Astrocyte of the cerebellum (primary cell): Measurements from ENCODE around the gene SZT2.
"Not testable (repeated sequence)": the region's sequence is repeated elsewhere in the genome, so short reads cannot be mapped to it uniquely, and the experiment has no call there.

Experiments
- DNase-seq: peaks from one replicate; pipeline ENCODE4 v3.0.0-alpha.2; 2011; ENCODE audit warnings: low read depth
- H3K4me3 ChIP-seq: 2 replicates; pipeline ENCODE4 v1.5.1; 2011; ENCODE audit warnings: mild to moderate bottlenecking, low read depth, low read length, moderate library complexity
- in situ Hi-C: cut with HindIII; loops from 2 replicates; pipeline ENCODE4 v1.10.0; 2017; ENCODE audit warnings: low sequenced_read_pairs
- TF ChIP-seq, protein P1 (sequence below): IDR thresholded peaks from 2 replicates; pipeline ENCODE4 v1.5.1; 2012; ENCODE audit warnings: low read length, low read depth, moderate library complexity, mild to moderate bottlenecking; ENCODE audit errors: missing control alignments

The SZT2 gene

DNA sequence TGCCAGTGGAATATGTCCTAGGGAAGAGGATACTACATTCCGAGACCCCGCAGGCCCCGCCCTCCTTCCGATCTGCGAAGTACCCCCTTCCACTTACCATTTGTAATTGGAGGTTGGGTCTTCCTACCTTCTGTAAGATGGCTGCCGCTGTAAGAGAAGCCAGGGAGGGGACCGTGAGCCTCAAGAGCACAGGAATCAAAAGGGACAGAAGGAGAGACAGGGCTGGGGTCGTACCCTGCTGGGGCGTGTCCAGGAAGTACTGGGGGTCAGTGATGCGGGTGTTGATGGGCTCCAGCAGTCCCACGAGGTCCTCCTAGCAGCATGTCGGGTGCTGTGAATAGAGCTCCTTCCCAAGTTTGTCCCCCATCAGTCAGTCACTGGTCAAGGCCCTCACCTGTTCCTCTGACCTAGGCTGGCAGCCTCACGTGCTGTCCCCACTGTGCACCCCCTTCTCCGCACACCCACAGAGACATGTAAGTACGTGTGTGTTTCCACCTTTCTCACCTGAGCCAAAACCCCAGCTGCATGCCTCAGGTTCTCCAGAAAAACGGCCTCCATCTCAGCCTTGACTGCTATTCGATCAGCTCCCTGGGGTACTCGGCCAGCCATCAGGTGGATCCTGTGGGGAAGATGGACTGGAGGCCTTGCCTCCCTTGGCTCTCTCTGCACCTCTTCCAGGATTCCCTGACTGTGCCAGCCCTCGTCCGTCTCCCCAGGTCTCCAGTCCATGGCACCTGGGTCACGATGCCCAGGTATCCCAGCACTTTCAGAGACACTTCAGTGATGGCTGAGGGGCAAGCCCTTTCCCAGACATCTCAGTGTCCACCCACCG, 62.2 kb downstream of the SZT2 start:
- in situ Hi-C loops = no loop called here
- no peak overlapping the region for H3K4me3 ChIP-seq
- TF ChIP-seq, protein P1, sequence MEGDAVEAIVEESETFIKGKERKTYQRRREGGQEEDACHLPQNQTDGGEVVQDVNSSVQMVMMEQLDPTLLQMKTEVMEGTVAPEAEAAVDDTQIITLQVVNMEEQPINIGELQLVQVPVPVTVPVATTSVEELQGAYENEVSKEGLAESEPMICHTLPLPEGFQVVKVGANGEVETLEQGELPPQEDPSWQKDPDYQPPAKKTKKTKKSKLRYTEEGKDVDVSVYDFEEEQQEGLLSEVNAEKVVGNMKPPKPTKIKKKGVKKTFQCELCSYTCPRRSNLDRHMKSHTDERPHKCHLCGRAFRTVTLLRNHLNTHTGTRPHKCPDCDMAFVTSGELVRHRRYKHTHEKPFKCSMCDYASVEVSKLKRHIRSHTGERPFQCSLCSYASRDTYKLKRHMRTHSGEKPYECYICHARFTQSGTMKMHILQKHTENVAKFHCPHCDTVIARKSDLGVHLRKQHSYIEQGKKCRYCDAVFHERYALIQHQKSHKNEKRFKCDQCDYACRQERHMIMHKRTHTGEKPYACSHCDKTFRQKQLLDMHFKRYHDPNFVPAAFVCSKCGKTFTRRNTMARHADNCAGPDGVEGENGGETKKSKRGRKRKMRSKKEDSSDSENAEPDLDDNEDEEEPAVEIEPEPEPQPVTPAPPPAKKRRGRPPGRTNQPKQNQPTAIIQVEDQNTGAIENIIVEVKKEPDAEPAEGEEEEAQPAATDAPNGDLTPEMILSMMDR = no peak
- no peak for DNase-seq

DNA sequence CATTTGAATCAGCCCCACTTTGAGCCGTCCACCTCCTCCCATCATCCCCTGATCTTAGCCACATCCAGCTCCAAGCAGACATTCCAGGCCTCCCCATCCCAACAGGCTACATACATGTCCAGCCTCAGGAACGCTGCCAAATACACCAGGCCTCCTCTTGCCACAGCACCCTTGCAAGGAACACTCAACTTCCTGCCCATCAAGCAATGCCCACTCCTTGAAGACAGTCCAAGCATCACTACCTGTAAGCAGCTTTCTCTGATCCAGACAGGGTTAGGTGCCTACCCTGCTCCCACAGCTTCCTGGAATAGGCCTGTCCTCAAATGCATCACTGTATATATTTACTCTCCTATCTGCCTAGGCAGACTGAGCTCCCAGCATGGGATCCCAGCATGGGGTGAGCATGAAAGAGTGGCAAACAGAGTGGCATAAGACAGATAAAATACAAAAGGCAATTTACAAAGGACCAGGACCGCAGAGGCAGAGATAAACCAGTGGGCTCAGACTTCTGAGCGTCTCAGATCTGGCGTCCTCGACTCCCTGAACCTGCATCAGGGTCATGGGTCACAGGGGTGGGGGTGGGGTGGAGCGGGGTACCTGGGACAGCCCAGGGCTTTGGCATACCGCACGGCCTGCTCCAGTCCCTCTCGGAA, 63.2 kb downstream of the SZT2 start:
- no peak for DNase-seq
- TF ChIP-seq, protein P1 = no peak
- H3K4me3 ChIP-seq = peak overlapping the region; percentile 39
- in situ Hi-C loops = no loop called here

DNA sequence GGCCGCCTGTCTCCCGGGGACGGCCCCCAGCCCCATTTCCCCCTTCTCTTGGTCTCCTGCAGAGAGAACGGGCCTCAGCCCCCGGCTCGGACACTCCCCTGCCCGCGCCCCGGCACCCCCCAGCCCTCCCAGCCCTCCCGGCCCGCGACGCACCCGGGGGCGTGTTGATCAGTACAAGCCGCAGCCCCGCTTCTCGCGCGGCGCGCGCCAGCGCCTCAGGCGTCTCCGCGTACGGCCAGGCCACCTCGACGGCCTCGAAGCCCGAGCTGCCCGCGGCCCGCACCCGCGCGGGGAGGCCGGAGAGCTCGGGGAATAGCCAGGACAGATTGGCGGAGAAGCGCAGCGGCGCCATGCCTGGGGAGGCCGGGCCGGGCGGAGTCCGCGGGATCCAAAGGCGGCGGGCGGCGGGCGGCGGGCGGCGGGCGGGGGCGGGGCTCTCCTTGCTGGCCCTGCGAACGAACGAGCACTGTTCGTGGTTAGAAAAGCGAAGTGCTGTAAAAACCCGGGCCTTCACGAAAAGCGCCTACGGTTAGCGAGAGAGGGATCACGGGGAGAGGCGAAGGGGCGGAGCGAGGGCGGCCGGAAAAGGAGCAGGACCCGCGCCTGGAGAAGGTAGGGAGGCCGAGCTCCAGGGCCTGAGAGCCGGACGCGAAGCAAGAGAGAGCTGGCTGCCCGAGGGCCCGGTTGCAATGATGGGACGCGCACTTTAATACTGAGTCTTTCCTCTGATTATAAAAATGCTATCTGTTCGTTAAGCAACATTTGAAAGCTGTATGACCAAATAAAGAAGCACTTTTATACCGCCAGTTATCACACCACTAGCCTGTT, 64.0 kb downstream of the SZT2 start, which contains the start of gene HYI:
TSS of gene HYI (minus strand) at position 490 of the 828 bp plus-strand sequence. CDS start at position 352, 138 bp downstream.
- peak within 1 kb of the TSS; percentile 39 for H3K4me3 ChIP-seq
- DNase-seq = peak; percentile 68
- TF ChIP-seq, protein P1 = no peak
- in situ Hi-C loops = no loop called here

DNA sequence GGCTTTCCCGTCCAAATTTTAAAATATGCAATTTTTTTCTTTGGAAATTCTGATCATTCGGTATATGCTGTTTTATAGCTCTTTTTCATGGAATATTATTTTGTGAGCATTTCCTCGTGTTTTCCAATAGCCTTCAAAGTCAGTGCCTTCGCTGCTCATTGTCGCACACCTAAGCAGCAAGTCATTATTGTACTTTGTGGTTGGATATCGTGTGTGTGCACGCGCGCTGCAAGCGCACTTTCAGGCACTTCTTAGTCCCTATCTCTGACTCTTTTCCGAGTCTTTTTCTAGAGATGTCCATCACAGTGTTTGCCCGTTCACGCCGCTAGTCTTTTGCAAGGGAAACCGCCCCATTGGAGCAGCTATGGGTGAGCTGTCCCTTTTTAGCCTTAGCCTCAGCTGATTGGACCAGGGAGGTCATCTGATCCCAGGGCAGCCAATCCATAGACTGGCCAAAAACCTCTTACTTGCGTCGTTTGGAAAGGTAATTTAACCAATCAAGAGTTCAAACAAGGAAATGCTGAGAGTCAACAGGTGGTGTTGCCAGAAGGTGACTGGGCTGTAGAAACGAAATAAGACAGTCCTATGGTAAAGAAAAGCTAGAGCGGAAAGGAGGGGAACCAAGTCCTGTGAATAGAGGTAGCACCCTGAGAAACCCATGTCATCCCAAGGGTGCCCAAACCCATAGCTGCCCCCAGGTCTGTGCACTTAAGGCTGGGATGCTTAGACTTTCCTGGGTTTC, 64.7 kb downstream of the SZT2 start:
- H3K4me3 ChIP-seq = peak overlapping the region; percentile 39
- TF ChIP-seq, protein P1 = no peak
- in situ Hi-C loops = no loop called here
- DNase-seq = peak; percentile 44

DNA sequence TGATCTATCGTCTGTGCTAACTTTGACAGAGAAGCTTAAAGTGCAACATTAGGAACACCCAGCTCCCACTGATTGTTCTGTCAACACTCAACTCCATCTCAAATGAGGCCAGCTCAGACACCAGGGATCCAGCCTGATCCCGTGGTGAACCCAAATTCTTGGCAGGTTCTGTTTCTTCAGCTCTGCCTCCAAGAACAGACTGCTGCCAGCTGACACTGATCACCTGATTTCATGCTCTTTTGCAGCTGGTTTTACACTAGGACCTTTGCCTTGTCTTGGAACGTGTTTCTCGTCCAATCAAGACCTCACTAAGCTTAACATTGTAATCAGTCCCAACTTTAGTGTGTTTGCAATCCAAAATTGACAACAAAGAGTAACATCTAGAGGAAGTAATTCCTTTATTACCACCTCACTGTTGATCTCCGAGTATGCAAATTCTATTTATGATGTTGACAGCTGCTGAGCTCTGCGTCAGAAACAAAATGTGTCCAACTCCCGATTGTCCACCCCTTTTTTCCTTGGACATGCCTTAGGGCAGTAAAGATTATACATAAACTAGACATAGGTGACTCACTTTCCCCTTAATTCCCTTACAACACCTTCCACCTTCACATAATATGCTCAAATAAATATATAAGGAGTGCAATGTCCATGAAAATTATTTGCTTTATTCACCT, 65.7 kb downstream of the SZT2 start:
- in situ Hi-C loops = no loop called here
- DNase-seq = no peak
- TF ChIP-seq, protein P1 = no peak
- H3K4me3 ChIP-seq = no peak overlapping the region

DNA sequence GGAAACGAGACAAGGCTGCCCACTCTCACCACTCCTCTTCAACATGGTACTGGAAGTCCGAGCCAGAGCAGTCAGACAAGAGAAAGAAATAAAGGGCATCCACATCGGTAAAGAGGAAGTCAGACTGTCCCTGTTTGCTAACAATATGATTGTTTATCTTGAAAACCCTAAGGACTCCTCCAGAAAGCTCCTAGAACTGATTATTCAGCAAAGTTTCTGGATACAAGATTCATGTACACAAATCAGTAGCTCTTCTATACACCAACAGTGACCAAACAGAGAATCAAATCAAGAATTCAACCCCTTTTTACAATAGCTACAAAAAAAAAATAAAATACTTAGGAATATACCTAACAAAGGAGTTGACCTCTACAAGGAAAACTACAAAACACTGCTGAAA, 68.7 kb downstream of the SZT2 start:
- DNase-seq, in situ Hi-C loops, H3K4me3 ChIP-seq: not testable (repeated sequence)
